Activated B cell treated with CpG ODN at 0.5 μM for 24 hours (primary cell): Measurements from ENCODE around the gene RIPOR3. TPM values are rescaled to one million over a fixed set of nuclear protein-coding genes. Genes with fewer than 3 reads are reported as not detected.
"Not testable (repeated sequence)": the region's sequence is repeated elsewhere in the genome, so short reads cannot be mapped to it uniquely, and the experiment has no call there.

Source experiments
- ATAC-seq: fragments of 200-7000 bp; cut with Tn5 transposase; one replicate; pipeline ENCODE4 v1.10.0; 2021; ENCODE audit warnings: low read depth, mild to moderate bottlenecking, moderate library complexity
- CTCF ChIA-PET: fragments of 350-600 bp; sonication (Branson Sonifier 250); formaldehyde crosslinking; loops from one replicate; lab custom pipeline; 2021; ENCODE audit warnings: antibody characterized with exemption; lab: Charles Lee
- POLR2A ChIA-PET: fragments of 350-600 bp; sonication (Branson Sonifier 250); formaldehyde crosslinking; loops from one replicate; lab custom pipeline; 2021; ENCODE audit warnings: antibody characterized with exemption; lab: Charles Lee
- DNase-seq: peaks from one replicate; pipeline ENCODE4 v3.0.0; 2022
- H3K27ac Mint-ChIP-seq: one replicate; pipeline ENCODE4 v1.8.0; 2020; ENCODE audit warnings: mixed read lengths
- H3K27me3 Mint-ChIP-seq: one replicate; pipeline ENCODE4 v1.8.0; 2021; ENCODE audit warnings: mixed read lengths
- H3K36me3 Mint-ChIP-seq: one replicate; pipeline ENCODE4 v1.8.0; 2021; ENCODE audit warnings: low read depth, mixed read lengths
- H3K4me1 Mint-ChIP-seq: one replicate; pipeline ENCODE4 v1.8.0; 2021; ENCODE audit warnings: mixed read lengths
- H3K4me3 Mint-ChIP-seq: one replicate; pipeline ENCODE4 v1.8.0; 2020; ENCODE audit warnings: mild to moderate bottlenecking, mixed read lengths
- H3K9me3 Mint-ChIP-seq: one replicate; pipeline ENCODE4 v1.8.0; 2020; ENCODE audit warnings: mixed read lengths
- CTCF ChIP-seq: fragments of 200-600 bp; IDR thresholded peaks from one replicate; pipeline ENCODE4 v1.8.0; 2022; ENCODE audit warnings: antibody characterized with exemption, mild to moderate bottlenecking
- intact Hi-C: fragments of 100-400 bp; cut with micrococcal nuclease; formaldehyde crosslinking; loops from one replicate; pipeline ENCODE4 v1.15.1; 2024
- total RNA-seq: library from RNA; stranded (reverse); gene quantifications from 2 replicates; pipeline ENCODE4 v1.2.3, GENCODE V29; 2022

RIPOR3 gene
- total RNA-seq, 1 donor from 2014 or later = not detected

DNA sequence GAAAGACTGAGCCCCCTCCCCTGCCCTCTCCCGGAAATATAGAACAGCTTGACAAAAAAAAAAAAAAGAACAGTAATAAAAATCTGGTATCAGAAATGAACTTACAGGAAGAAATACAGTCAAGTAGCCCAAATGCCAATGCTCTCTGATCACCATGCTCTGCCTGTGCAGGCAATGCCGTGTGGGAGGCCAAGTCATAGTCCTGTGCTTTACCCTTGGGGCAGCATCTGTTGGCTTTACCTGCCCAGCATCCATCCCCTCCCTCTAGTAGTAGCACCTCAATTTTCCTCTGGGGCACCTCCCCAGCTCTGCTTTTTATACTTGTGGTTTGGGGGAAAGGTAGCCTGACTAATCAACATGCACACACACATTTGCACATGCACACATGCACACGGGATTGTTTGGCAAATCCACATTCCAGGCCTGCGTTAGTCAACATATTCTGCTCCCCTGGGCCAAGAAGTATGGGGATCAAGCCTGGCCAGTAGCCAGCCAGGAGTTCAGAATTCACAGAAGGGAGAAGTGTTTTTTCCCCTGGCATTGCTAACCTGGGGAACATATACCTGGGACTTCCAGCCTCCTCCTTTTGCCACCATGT lies 70.2 kb downstream of the RIPOR3 start:
- intact Hi-C loops = no loop called here
- Mint-ChIP-seq H3K9me3 (peaks cover 3% of the 10 kb centered on the region), H3K27me3 (peaks cover 2% of the 10 kb centered on the region), H3K4me1 (no peaks in the 10 kb centered on the region), H3K36me3 (no peaks in the 10 kb centered on the region), H3K4me3 (no peak overlapping the region), H3K27ac (no peak overlapping the region)
- ChIA-PET POLR2A (no interaction called here), CTCF (no interaction called here)
- ATAC-seq (no peak), DNase-seq (no peak)
- TF ChIP-seq CTCF = no peak

- H3K27me3 Mint-ChIP-seq, H3K4me1 Mint-ChIP-seq, CTCF ChIA-PET, intact Hi-C loops, POLR2A ChIA-PET, H3K9me3 Mint-ChIP-seq, H3K4me3 Mint-ChIP-seq, ATAC-seq, H3K36me3 Mint-ChIP-seq, H3K27ac Mint-ChIP-seq, DNase-seq: not testable (repeated sequence)
Measured at GRCh38 chr20:50620459-50620858, 70.9 kb downstream of the RIPOR3 start.

- Mint-ChIP-seq H3K4me1 (no peaks in the 10 kb centered on the region), H3K27ac (no peak overlapping the region), H3K4me3 (no peak overlapping the region), H3K36me3 (no peaks in the 10 kb centered on the region), H3K9me3 (peaks cover 3% of the 10 kb centered on the region), H3K27me3 (peaks cover 2% of the 10 kb centered on the region)
- CTCF ChIA-PET = no interaction called here
- intact Hi-C loops = no loop called here
- ATAC-seq (no peak), DNase-seq (no peak)
- POLR2A ChIA-PET = no interaction called here
- TF ChIP-seq CTCF = no peak
Measured at GRCh38 chr20:50618537-50618936, 72.8 kb downstream of the RIPOR3 start.

GRCh38 chr20:50617022-50617421 lies 74.3 kb downstream of the RIPOR3 start:
- intact Hi-C loops = no loop called here
- Mint-ChIP-seq H3K4me1 (no peaks in the 10 kb centered on the region), H3K27ac (no peak overlapping the region), H3K27me3 (peaks cover 2% of the 10 kb centered on the region), H3K4me3 (no peak overlapping the region), H3K9me3 (peaks cover 3% of the 10 kb centered on the region), H3K36me3 (no peaks in the 10 kb centered on the region)
- ChIA-PET POLR2A (no interaction called here), CTCF (no interaction called here)
- no peak for TF ChIP-seq CTCF
- no peak for DNase-seq
- no peak for ATAC-seq

DNA sequence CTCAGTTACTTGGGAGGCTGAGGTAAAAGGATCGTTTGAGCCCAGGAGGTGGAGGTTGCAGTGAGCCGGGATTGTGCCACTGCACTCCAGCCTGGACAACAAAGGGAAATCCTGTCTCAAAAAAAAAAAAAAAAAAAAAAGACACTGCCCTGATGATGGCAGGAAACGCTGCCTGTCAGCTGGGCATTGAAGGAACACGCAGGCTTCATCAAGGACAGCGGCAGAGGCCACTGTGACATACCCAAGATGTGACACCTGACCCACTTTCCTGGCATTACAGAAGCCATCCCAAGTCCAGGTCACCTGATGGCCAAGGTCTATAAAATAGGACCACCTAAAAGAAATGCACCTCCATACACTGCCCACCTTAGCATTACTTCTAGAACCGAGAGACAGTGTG lies 75.9 kb downstream of the RIPOR3 start:
- no peak for DNase-seq
- Mint-ChIP-seq H3K36me3 (no peaks in the 10 kb centered on the region), H3K9me3 (no peaks in the 10 kb centered on the region), H3K27me3 (peaks cover 5% of the 10 kb centered on the region), H3K4me1 (no peaks in the 10 kb centered on the region), H3K27ac (no peak overlapping the region), H3K4me3 (no peak overlapping the region)
- ChIA-PET CTCF (no interaction called here), POLR2A (no interaction called here)
- intact Hi-C loops = no loop called here
- ATAC-seq = no peak
- TF ChIP-seq CTCF = no peak
